HG03135 (cell line): ENCODE data around the gene ACP5.
"Not testable (repeated sequence)": the region's sequence is repeated elsewhere in the genome, so short reads cannot be mapped to it uniquely, and the experiment has no call there.

Experiments
- ATAC-seq: cut with Tn5 transposase; IDR thresholded peaks from one replicate; pipeline ENCODE4 v1.9.1; 2021; ENCODE audit warnings: mild to moderate bottlenecking, moderate library complexity; ENCODE audit not compliant: unreplicated experiment

Gene ACP5

GRCh38 chr19:11580116-11580515 is 2.7 kb upstream of the ACP5 start:
- no peak for ATAC-seq

GRCh38 chr19:11578258-11579142 is 1.1 kb upstream of the ACP5 start:
- no peak for ATAC-seq

GRCh38 chr19:11576227-11576626 is 1.2 kb downstream of the ACP5 start:
- ATAC-seq, result no peak

- ATAC-seq, result no peak
Measured at GRCh38 chr19:11574689-11575088, 2.8 kb downstream of the ACP5 start.

DNA sequence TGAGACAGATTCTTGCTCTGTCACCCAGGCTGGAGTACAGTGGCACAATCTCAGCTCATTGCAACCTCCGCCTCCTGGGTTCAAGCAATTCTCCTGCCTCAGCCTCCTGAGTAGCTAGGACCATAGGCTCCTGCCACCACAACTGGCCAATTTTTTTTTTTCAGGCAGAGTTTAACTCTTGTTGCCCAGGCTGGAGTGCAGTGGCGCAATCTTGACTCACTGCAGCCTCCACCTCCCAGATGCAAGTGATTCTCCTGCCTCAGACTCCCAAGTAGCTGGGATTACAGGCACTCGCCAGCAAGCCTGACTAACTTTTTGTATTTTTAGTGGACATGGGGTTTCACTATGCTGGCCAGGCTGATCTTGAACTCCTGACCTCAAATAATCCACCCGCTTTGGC is 3.7 kb downstream of the ACP5 start:
- not testable (repeated sequence) for ATAC-seq

GRCh38 chr19:11573354-11573753 is 4.1 kb downstream of the ACP5 start:
- ATAC-seq, result not testable (repeated sequence)

DNA sequence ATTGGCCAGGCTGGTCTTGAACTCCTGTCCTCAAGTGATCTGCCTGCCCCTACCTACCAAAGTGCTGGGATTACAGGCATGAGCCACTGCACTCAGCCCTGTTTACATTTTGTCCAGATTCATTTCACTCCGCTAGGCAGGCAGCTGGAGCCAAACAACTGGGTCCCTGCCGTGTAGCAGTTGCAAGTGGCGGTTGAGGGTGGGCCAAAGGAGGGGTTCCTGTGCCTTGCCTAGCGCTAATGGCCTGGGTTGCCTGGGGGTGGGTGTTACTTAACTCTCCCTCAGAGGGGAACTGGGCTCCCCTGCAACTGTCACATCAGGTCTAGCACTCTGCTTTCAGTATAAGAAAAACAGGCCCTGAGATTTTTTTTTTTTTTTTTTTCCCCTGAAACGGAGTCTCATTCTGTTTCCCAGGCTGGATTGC is 7.4 kb downstream of the ACP5 start:
- no peak for ATAC-seq

DNA sequence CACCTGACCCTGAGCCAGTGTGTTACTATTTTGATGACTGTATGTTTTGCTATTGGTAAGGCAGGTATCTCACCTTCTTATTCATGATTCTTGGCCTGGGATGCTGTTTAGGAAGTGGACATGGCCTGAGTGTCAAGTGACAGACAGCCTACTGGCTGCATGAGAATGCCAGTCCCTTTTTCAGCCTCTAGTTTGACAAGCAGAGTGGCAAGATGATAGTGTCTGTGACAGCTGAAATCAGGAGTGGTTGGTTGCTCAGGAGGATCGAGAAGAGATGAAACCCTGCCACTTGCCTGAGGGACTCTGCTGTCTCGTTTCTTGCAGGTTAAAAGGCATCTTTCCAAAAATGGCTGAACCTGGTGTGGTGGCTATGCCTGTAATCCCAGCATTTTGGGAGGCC is 11.3 kb downstream of the ACP5 start:
- no peak for ATAC-seq

GRCh38 chr19:11565649-11565980 is 11.8 kb downstream of the ACP5 start:
- not testable (repeated sequence) for ATAC-seq

GRCh38 chr19:11564082-11564807 is 13.2 kb downstream of the ACP5 start:
- not testable (repeated sequence) for ATAC-seq

DNA sequence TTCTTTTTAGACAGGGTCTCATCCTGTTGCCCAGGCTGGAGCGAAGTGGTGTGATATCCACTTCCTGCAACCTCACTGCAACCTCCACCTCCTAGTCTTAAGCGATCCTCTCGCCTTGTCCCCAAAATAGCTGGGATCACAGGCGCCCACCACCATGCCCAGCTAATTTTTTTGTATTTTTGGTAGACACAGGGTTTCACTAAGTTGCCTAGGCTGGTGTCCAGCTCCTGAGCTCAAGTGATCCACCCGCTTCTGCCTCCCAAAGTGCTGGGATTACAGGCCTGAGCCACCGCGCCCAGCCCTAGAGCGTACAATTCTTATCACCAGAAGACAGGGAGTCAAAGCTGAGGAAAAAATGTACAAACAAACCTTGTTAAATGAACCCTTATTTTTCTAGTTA is 13.9 kb downstream of the ACP5 start:
- no peak for ATAC-seq

DNA sequence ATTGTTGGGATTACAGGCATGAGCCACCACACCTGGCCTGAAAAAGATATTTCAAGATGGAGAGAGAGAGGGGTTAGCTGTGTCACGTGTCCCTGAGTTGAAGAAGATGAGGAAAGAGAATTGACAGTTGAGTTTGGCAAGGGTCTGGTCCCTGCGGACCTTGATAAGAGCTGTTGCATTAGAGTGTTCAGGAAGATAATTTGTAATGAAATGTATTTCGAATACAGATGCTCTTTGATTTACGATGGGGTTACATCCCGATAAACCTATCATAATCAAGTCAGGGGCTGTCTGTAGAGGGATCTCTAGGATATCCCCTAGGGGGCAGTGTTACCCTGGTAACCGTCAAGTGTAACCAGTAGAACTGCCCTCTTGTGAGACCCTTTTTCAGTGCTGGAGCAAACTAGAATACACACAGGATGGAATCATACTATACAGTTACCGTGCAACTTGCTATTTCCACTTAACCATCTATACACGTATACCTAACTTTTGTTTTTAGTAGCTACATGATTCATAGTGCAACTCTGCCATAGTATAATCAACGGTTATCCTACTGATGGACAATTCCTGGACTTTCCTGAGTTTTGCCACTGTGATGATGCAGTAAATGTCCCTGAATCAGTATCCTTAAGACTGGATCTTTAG is 16.9 kb downstream of the ACP5 start:
- no peak for ATAC-seq

- peak; percentile 74 for ATAC-seq
Measured at GRCh38 chr19:11558881-11559828, 18.3 kb downstream of the ACP5 start, which contains the start of gene ELOF1. TSS of gene ELOF1 (minus strand) at chr19:11559230. CDS start at chr19:11554347, 4,883 bp downstream.

GRCh38 chr19:11556634-11557420 is 20.6 kb downstream of the ACP5 start:
- ATAC-seq, result no peak

GRCh38 chr19:11555246-11555645 is 22.2 kb downstream of the ACP5 start:
- ATAC-seq, result no peak

DNA sequence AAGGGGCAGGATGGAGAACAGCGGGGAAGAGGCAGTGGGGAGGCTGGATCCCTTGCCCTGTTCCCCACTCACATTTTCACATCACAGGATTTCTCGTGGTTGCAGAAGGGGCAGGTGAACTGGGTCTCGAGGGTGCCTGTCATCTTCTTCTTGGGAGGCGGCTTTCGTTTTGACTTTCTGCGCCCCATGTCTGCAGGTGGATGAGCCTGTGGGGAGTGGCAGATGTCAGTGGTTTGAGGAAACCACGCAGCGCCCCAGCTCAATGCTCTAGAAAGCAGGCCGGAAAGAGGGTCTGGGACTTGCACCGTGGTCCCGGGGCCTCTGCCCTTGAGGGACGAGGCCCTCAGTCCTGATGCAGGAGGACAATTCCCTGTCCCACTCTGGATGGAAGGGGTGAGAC is 23.3 kb downstream of the ACP5 start:
- ATAC-seq, result no peak

DNA sequence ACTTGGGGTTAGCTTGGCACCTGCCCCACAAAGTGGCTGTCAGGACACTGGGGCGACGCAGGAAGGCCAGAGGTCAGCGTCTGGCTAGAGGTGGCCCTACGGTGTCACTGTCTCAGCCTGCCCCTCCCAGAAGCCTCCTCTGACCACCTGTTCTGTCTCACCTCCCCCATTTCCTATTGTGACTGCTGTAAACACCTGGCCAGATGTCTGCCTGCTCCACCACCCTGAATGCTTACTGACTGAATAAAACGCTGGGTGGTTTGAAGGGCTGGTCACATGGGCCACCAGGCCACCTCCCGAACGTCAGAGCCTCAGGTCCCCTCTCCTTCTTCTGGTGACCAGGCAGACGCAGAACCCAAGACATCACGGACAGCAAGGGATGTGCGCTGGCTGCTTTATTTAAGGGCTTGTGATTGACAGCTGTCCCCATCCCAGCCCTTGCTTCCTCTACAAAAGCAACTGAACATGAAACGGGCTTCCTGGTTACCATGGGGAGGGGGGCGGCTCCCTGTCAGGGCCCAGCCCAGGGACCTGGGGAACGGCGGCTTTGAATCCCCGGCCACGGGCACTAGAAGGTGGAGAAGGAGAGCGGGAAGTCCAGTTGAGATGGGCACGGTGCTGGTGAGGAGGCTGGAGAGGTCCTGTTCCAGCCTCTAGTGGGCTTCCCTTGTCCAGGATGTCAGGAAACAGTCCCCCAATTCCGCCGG is 24.6 kb downstream of the ACP5 start:
- no peak for ATAC-seq

DNA sequence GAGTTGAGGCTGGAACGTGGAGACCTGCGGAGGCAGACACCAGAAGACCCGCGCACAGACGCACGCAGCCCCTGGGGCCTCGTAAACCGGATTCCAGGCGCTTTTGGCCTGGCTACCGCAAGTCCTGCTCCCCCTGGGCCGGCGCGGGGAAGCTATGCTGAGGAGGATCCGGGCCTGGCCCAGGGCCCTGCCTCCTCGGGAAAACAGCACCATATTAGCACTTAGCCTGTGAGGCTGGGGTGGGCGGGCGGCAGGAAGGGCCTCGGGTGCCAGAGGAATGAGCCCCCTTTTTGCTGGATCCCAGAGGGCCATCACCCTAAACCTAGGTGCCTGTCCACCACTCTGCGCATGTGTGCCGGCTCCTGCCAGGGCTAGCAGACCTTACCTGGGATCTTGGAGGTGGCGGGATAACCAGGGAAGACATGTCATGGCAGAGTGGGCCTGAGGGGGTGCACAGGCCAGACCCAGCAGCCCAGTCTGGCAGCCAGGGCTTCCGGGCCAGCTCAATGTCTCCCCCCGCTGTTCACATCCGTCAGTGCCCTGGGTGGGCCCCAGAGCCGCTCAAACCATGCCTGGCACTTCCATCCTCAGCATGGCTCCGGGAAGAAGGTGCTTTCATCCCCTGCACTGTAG is 25.7 kb downstream of the ACP5 start:
- no peak for ATAC-seq

- no peak for ATAC-seq
Measured at GRCh38 chr19:11550265-11550664, 27.2 kb downstream of the ACP5 start.
